Peyer's patch (tissue), 4 donors: ENCODE data around the gene DSN1.

Experiments
- POLR2A ChIP-seq, 2 donors: fragments of 450-650 bp; IDR thresholded peaks; one replicate each; pipeline ENCODE4 v1.5.1; 2017; ENCODE audit warnings: antibody characterized with exemption in 2 of 2, mild to moderate bottlenecking in 2 of 2, moderate library complexity in 2 of 2
- TF ChIP-seq, protein P1 (sequence below), 6 experiments: fragments of 450-650 bp in 4 of 6; fragments of 200-600 bp in 2 of 6; sonication (generic) in 1 of 6; IDR thresholded peaks; one replicate each; pipeline ENCODE4 v1.5.1; 2017 to 2019; ENCODE audit warnings: antibody characterized with exemption in 6 of 6, mild to moderate bottlenecking in 3 of 6, moderate library complexity in 1 of 6

DNA sequence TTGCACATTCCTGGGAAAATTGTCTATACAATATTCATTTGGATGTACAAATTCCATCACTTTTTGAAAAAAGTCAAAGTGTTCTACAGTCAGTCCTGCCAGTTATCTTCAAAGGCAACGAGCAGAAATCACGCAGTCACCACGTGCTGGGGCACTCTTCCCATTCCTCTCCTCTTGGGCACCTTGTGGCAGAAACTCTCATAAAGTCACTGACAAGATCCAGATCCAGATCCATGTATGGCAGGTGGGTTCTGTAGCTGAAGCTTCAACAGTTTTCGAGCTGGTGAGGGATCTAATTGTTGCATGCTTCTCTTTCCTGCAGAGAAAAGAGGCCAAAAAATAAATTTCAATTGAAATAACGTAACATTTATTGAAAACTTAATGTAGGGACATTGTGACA, 21.0 kb downstream of the DSN1 start:
- no peak for TF ChIP-seq POLR2A (IDR thresholded peaks at IDR 0.05)
- TF ChIP-seq, protein P1, sequence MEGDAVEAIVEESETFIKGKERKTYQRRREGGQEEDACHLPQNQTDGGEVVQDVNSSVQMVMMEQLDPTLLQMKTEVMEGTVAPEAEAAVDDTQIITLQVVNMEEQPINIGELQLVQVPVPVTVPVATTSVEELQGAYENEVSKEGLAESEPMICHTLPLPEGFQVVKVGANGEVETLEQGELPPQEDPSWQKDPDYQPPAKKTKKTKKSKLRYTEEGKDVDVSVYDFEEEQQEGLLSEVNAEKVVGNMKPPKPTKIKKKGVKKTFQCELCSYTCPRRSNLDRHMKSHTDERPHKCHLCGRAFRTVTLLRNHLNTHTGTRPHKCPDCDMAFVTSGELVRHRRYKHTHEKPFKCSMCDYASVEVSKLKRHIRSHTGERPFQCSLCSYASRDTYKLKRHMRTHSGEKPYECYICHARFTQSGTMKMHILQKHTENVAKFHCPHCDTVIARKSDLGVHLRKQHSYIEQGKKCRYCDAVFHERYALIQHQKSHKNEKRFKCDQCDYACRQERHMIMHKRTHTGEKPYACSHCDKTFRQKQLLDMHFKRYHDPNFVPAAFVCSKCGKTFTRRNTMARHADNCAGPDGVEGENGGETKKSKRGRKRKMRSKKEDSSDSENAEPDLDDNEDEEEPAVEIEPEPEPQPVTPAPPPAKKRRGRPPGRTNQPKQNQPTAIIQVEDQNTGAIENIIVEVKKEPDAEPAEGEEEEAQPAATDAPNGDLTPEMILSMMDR (IDR thresholded peaks at IDR 0.05) = no peak
